ENCODE results near the gene DHRS9.

The DHRS9 gene

GRCh38 chr2:169094676-169095075, 25.3 kb downstream of the DHRS9 start:
- H3K9me3 Mint-ChIP-seq: no peaks in the 10 kb centered on the region
- DNase-seq: no peak
- no peaks in the 10 kb centered on the region for H3K4me1 Mint-ChIP-seq
- no peak for TF ChIP-seq CTCF (IDR thresholded peaks at IDR 0.05)
- H3K27ac Mint-ChIP-seq: no peak overlapping the region
- H3K36me3 Mint-ChIP-seq (ENCODE audit: low read depth): no peaks in the 10 kb centered on the region
- H3K27me3 Mint-ChIP-seq (ENCODE audit: low read depth, poor library complexity): peaks cover 14% of the 10 kb centered on the region
- H3K4me3 Mint-ChIP-seq: no peak overlapping the region

- Mint-ChIP-seq H3K36me3 (ENCODE audit: low read depth) (no peaks in the 10 kb centered on the region), H3K4me3 (no peak overlapping the region), H3K27me3 (ENCODE audit: low read depth, poor library complexity) (peaks cover 14% of the 10 kb centered on the region), H3K4me1 (no peaks in the 10 kb centered on the region), H3K27ac (no peak overlapping the region), H3K9me3 (no peaks in the 10 kb centered on the region)
- DNase-seq: no peak
- no peak for TF ChIP-seq CTCF (IDR thresholded peaks at IDR 0.05)
Measured at GRCh38 chr2:169095621-169096105, 26.3 kb downstream of the DHRS9 start.

GRCh38 chr2:169104848-169105247, 35.5 kb downstream of the DHRS9 start:
- Mint-ChIP-seq H3K36me3 (ENCODE audit: low read depth) (no peaks in the 10 kb centered on the region), H3K27me3 (ENCODE audit: low read depth, poor library complexity) (peaks cover 14% of the 10 kb centered on the region), H3K4me1 (peaks cover 5% of the 10 kb centered on the region), H3K4me3 (no peak overlapping the region), H3K27ac (no peak overlapping the region), H3K9me3 (no peaks in the 10 kb centered on the region)
- no peak for TF ChIP-seq CTCF (IDR thresholded peaks at IDR 0.05)
- no peak for DNase-seq

GRCh38 chr2:169105476-169105875, 36.1 kb downstream of the DHRS9 start:
- no peak for TF ChIP-seq CTCF (IDR thresholded peaks at IDR 0.05)
- Mint-ChIP-seq H3K36me3 (ENCODE audit: low read depth) (no peaks in the 10 kb centered on the region), H3K9me3 (no peaks in the 10 kb centered on the region), H3K27me3 (ENCODE audit: low read depth, poor library complexity) (peaks cover 18% of the 10 kb centered on the region), H3K27ac (no peak overlapping the region), H3K4me3 (no peak overlapping the region), H3K4me1 (peaks cover 5% of the 10 kb centered on the region)
- DNase-seq: no peak

GRCh38 chr2:169106134-169106533, 36.8 kb downstream of the DHRS9 start:
- H3K27ac Mint-ChIP-seq: no peak overlapping the region
- H3K27me3 Mint-ChIP-seq (ENCODE audit: low read depth, poor library complexity): peaks cover 21% of the 10 kb centered on the region
- no peaks in the 10 kb centered on the region for H3K36me3 Mint-ChIP-seq (ENCODE audit: low read depth)
- DNase-seq: no peak
- no peaks in the 10 kb centered on the region for H3K9me3 Mint-ChIP-seq
- no peak overlapping the region for H3K4me3 Mint-ChIP-seq
- H3K4me1 Mint-ChIP-seq: peaks cover 5% of the 10 kb centered on the region
- no peak for TF ChIP-seq CTCF (IDR thresholded peaks at IDR 0.05)

Measured in nephron progenitor cell (in vitro differentiated cells).